ENCODE results near the gene ASPSCR1. TPM values are rescaled to one million over a fixed set of nuclear protein-coding genes. Genes with fewer than 3 reads are reported as not detected.
A peak's percentile ranks its signal among the peaks of the same experiment; 100 is the strongest.

Gene ASPSCR1
- total and polyA plus RNA-seq, 2 of the 13 experiments (the other 11 are each of a cell fraction or from before 2014, with no cell fraction given): 274 to 314 TPM

DNA sequence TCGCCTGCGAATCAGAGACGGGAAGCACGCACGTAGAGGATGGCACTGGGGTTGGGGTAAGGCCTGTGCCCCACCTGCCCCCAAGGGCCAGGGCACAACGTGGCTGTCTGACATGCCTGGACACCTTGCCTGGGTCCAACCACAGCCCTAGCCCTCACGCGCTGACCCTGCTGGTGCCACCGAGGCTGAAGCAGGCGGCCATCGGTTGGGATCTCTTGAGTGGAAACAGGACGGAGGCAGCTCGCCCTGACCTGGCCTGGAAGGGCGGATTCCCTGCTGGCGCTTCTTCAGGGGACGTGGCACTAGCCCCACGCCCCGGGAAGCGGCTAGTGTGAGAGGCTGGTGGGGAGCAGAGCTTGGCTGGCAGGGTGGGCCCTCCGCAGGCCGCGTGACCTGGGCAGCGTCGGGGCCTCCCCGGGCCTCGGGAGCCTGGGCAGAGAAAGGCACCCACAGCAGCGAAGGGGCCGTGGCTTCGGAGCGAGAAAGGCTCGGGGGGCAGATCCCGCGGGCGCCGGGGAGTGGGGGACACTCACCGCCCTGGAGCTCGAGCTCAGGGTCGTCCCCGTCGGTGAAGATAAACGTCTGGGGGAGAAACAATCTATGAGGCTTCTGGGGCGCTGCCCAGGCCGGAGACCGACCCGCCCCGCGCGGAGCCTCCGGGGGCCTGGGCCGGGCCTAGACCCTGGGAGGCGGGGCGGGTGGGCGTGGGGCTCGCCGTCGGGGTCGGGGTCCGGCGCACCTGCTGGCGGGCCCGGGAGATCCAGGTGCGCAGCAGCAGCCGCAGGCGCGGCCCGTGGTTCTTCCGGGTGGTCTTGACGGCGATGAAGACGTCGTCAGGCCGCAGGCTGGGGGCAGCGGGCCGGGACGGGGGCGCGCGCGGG is 73.6 kb downstream of the ASPSCR1 start (continued):
- TF ChIP-seq ZNF333 (CRISPR knock-in tag; IDR thresholded peaks at IDR 0.05; ENCODE audit: borderline replicate concordance) (0 out of 2 replicates have a peak, but pooled peaks have one; percentile 52), ARNTL (CRISPR knock-in tag; IDR thresholded peaks at IDR 0.05) (0 out of 2 replicates have a peak, but pooled peaks have one; percentile 47), ZSCAN9 (CRISPR knock-in tag; IDR thresholded peaks at IDR 0.05; ENCODE audit: borderline replicate concordance) (no peak), DPF2 (CRISPR knock-in tag; IDR thresholded peaks at IDR 0.05; ENCODE audit: borderline replicate concordance, low read depth) (peak; percentile 12; the same call in 1 of the 2 replicates), TBP (CRISPR knock-in tag; IDR thresholded peaks at IDR 0.05) (no peak), FOXO1 (CRISPR knock-in tag; IDR thresholded peaks at IDR 0.05) (no peak), CENPT (CRISPR knock-in tag; IDR thresholded peaks at IDR 0.05; ENCODE audit: low read depth) (0 out of 2 replicates have a peak, but pooled peaks have one; percentile 25), ZNF883 (CRISPR knock-in tag; IDR thresholded peaks at IDR 0.05; ENCODE audit: not compliant biosample characterization) (peak; percentile 72), PCBP2 (optimal IDR thresholded peaks at IDR 0.05; ENCODE audit: low read depth, low read length, poor library complexity, severe bottlenecking) (no peak), MBNL3 (CRISPR knock-in tag; conservative IDR thresholded peaks at IDR 0.05) (no peak), GZF1 (CRISPR knock-in tag; IDR thresholded peaks at IDR 0.05) (peak; percentile 16; the same call in 1 of the 2 replicates), ZNF34 (CRISPR knock-in tag; IDR thresholded peaks at IDR 0.05; ENCODE audit: borderline replicate concordance) (0 out of 2 replicates have a peak, but pooled peaks have one; percentile 41), ARNT2 (CRISPR knock-in tag; IDR thresholded peaks at IDR 0.05; ENCODE audit: low read depth) (0 out of 2 replicates have a peak, but pooled peaks have one; percentile 63), NFE2 (CRISPR knock-in tag; IDR thresholded peaks at IDR 0.05) (no peak), SAP130 (CRISPR knock-in tag; IDR thresholded peaks at IDR 0.05; ENCODE audit: low read depth) (peak; percentile 26; the same call in 1 of the 2 replicates), ERF (CRISPR knock-in tag; IDR thresholded peaks at IDR 0.05) (no peak)
- TF ChIP-seq, protein P1, sequence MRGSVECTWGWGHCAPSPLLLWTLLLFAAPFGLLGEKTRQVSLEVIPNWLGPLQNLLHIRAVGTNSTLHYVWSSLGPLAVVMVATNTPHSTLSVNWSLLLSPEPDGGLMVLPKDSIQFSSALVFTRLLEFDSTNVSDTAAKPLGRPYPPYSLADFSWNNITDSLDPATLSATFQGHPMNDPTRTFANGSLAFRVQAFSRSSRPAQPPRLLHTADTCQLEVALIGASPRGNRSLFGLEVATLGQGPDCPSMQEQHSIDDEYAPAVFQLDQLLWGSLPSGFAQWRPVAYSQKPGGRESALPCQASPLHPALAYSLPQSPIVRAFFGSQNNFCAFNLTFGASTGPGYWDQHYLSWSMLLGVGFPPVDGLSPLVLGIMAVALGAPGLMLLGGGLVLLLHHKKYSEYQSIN (CRISPR knock-in tag; IDR thresholded peaks at IDR 0.05; ENCODE audit: borderline replicate concordance): no peak
- TF ChIP-seq, protein P2, sequence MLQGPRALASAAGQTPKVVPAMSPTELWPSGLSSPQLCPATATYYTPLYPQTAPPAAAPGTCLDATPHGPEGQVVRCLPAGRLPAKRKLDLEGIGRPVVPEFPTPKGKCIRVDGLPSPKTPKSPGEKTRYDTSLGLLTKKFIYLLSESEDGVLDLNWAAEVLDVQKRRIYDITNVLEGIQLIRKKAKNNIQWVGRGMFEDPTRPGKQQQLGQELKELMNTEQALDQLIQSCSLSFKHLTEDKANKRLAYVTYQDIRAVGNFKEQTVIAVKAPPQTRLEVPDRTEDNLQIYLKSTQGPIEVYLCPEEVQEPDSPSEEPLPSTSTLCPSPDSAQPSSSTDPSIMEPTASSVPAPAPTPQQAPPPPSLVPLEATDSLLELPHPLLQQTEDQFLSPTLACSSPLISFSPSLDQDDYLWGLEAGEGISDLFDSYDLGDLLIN (CRISPR knock-in tag; IDR thresholded peaks at IDR 0.05; ENCODE audit: borderline replicate concordance): 0 out of 2 replicates have a peak, but pooled peaks have one; percentile 34
- TF ChIP-seq, protein P3, sequence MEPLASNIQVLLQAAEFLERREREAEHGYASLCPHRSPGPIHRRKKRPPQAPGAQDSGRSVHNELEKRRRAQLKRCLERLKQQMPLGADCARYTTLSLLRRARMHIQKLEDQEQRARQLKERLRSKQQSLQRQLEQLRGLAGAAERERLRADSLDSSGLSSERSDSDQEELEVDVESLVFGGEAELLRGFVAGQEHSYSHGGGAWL (CRISPR knock-in tag; IDR thresholded peaks at IDR 0.05): 0 out of 2 replicates have a peak, but pooled peaks have one; percentile 48
- TF ChIP-seq, protein P4, sequence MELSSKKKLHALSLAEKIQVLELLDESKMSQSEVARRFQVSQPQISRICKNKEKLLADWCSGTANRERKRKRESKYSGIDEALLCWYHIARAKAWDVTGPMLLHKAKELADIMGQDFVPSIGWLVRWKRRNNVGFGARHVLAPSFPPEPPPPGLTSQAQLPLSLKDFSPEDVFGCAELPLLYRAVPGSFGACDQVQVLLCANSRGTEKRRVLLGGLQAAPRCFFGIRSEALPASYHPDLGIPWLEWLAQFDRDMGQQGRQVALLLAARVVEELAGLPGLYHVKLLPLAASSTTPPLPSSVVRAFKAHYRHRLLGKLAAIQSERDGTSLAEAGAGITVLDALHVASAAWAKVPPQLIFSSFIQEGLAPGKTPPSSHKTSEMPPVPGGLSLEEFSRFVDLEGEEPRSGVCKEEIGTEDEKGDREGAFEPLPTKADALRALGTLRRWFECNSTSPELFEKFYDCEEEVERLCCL (CRISPR knock-in tag; IDR thresholded peaks at IDR 0.05; ENCODE audit: borderline replicate concordance): 0 out of 2 replicates have a peak, but pooled peaks have one; percentile 45
- TF ChIP-seq, protein P5, sequence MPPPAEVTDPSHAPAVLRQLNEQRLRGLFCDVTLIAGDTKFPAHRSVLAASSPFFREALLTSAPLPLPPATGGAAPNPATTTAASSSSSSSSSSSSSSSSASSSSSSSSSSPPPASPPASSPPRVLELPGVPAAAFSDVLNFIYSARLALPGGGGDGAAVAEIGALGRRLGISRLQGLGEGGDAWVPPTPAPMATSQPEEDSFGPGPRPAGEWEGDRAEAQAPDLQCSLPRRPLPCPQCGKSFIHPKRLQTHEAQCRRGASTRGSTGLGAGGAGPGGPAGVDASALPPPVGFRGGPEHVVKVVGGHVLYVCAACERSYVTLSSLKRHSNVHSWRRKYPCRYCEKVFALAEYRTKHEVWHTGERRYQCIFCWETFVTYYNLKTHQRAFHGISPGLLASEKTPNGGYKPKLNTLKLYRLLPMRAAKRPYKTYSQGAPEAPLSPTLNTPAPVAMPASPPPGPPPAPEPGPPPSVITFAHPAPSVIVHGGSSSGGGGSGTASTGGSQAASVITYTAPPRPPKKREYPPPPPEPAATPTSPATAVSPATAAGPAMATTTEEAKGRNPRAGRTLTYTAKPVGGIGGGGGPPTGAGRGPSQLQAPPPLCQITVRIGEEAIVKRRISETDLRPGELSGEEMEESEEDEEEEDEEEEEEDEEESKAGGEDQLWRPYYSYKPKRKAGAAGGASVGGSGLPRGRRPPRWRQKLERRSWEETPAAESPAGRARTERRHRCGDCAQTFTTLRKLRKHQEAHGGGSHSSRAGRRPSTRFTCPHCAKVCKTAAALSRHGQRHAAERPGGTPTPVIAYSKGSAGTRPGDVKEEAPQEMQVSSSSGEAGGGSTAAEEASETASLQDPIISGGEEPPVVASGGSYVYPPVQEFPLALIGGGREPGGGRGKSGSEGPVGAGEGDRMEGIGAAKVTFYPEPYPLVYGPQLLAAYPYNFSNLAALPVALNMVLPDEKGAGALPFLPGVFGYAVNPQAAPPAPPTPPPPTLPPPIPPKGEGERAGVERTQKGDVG (CRISPR knock-in tag; IDR thresholded peaks at IDR 0.05; ENCODE audit: borderline replicate concordance): peak; percentile 60; the same call in 1 of the 2 replicates
